ENCODE measurements around the gene CA4. TPM values are rescaled to one million over a fixed set of nuclear protein-coding genes. Genes with fewer than 3 reads are reported as not detected.

Gene CA4
- total and polyA plus RNA-seq, 7 donors, result 2.1 to 300 (median 91.3) TPM; not detected in 2

DNA sequence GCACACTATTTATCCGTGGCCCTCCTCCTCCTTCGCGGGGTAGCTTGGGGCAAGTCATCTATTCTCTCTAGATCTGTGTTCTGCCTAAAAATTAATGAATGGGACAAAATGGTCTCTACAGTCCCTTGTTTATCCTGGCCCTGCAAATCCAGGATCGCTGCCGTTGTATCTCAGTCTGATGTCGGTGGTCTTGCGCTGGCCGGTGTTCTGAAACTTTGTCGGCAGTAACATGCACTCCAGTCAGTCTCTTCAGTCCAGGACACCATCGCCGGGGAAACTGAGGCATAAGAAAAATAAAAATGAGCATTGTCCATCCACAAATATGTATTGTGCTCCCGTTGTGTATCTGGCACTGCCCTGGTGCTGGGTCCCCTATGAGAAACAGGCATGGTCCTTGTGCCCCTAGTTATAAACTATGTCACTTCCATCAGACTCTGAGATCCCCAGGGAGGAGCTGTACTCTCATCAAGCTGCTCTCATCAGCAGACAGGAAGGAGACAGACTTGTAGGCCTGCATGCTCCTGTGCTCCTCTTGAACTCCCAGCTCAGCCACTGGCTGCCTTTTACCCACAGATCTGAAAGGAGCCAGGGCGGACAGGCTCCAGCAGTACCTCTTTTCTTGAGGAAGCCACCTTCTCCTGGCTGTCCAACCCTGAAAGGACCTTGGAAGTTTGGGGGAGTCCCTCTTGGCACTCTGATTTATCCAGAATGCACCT lies 13.7 kb upstream of the CA4 start:
- peak; percentile 48 for DNase-seq
- H3K27ac ChIP-seq, result no peak overlapping the region
- no peaks in the 10 kb centered on the region for H3K9me3 ChIP-seq
- H3K4me3 ChIP-seq, result peak overlapping the region in 3 of 4 donors; percentile 55 to 70 (median 63)
- H3K27me3 ChIP-seq, result peaks cover 23 to 36% (median 31%) of the 10 kb centered on the region in 3 donors
- peak in 1 of 4 experiments; percentile 9 for TF ChIP-seq CTCF (IDR thresholded peaks at IDR 0.05)
- TF ChIP-seq EP300 (IDR thresholded peaks at IDR 0.05), result no peak
- WGBS, 2 donors, result 74 to 88% methylated on average over 13 of the region's 13 CpGs
- peaks cover 0 to 39% (median 26%) of the 10 kb centered on the region in 4 donors for H3K4me1 ChIP-seq
- intact Hi-C loops (cut with DNase I), result loop anchor here (10.0 kb wide), 2 partner anchors 51 to 299 kb away; no protein-coding TSS in a partner anchor
- H3K36me3 ChIP-seq, result no peaks in the 10 kb centered on the region

- WGBS, 2 donors, result 50 to 61% methylated on average over 1 of the region's 1 CpG
- TF ChIP-seq POLR2AphosphoS5 (IDR thresholded peaks at IDR 0.05) (no peak), CTCF (IDR thresholded peaks at IDR 0.05) (no peak), POLR2A (IDR thresholded peaks at IDR 0.05) (no peak), EP300 (IDR thresholded peaks at IDR 0.05) (no peak)
- Histone ChIP-seq H3K27me3 (peaks cover 27 to 52% (median 45%) of the 10 kb centered on the region in 3 donors), H3K4me1 (peaks cover 0 to 53% (median 37%) of the 10 kb centered on the region in 4 donors), H3K4me3 (no peak overlapping the region), H3K9me3 (no peaks in the 10 kb centered on the region), H3K36me3 (no peaks in the 10 kb centered on the region), H3K27ac (no peak overlapping the region)
- DNase-seq, result peak; percentile 17
- intact Hi-C loops (cut with DNase I), result loop anchor here (10.0 kb wide), 2 partner anchors 53 to 297 kb away; no protein-coding TSS in a partner anchor
These were observed 12.0 kb upstream of the CA4 start for GRCh38 chr17:60137731-60138130.

DNA sequence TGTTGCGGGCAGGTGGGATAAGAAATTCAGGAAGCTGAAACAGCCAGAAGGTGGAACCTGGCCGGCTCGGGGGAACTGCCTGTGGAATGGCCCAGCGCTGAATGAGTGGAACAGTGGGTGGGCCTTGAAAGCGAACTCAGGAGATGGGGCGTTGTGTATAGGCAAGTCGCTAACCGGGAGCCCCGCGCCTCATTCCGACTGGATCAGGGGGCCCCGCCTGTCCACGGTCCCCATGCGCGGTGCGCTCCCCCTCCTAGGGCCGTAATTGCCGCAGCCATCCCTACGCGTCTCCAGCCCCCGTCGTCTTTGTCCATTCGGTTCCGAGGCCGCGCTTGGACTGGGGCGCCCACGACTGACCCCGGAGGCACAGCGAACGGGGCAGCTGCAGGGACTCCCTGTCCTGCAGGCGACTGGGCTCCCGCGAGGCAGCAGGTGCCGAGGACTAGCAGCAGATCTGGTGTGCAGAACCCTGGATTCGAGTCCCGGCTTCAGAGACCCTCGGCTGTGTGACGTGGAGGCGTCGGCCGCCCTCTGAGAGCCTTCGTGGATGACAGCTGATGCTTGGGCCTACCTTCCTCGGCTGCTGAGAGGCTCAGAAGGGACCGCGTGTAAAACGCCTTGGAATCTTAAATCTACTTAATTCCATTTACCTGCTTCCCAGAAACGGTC lies 10.9 kb upstream of the CA4 start:
- 18 to 28% methylated on average over 48 of the region's 48 CpGs for WGBS, 2 donors

More for the DNA sequence above, 10.9 kb upstream of the CA4 start:
- Histone ChIP-seq H3K27ac (no peak overlapping the region), H3K36me3 (no peaks in the 10 kb centered on the region), H3K9me3 (no peaks in the 10 kb centered on the region), H3K4me1 (peaks cover 0 to 58% (median 42%) of the 10 kb centered on the region in 4 donors), H3K4me3 (no peak overlapping the region), H3K27me3 (peaks cover 27 to 57% (median 45%) of the 10 kb centered on the region in 3 donors)
- TF ChIP-seq POLR2AphosphoS5 (IDR thresholded peaks at IDR 0.05) (no peak), CTCF (IDR thresholded peaks at IDR 0.05) (no peak), EP300 (IDR thresholded peaks at IDR 0.05) (no peak)
- DNase-seq, result peak; percentile 47
- intact Hi-C loops (cut with DNase I), result loop anchor here (10.0 kb wide), 2 partner anchors 54 to 296 kb away; no protein-coding TSS in a partner anchor

All from sigmoid colon (tissue), 7 donors.